Measurements from ENCODE around the gene NDUFAF3. TPM values are rescaled to one million over a fixed set of nuclear protein-coding genes. Genes with fewer than 3 reads are reported as not detected.

NDUFAF3 gene
- total and polyA plus RNA-seq, 2 donors from 2014 or later: 106 to 190 TPM

- Histone ChIP-seq H3K9me3 (ENCODE audit: control insufficient read depth in 2 of 3, insufficient read depth in 1 of 3, low read length in 3 of 3) (no peaks in the 10 kb centered on the region), H3K27ac (ENCODE audit: low read depth in 2 of 2, low read length in 2 of 2) (no peak overlapping the region), H3K36me3 (ENCODE audit: control insufficient read depth in 2 of 3, insufficient read depth in 3 of 3, low read length in 3 of 3) (peaks cover 16 to 40% (median 31%) of the 10 kb centered on the region in 3 donors), H3K9ac (ENCODE audit: low read length in 3 of 3) (no peak overlapping the region), H3K4me3 (ENCODE audit: low read length in 3 of 3) (no peak overlapping the region), H3K27me3 (ENCODE audit: control insufficient read depth, insufficient read depth, low read length) (no peaks in the 10 kb centered on the region), H3K4me1 (ENCODE audit: control insufficient read depth in 2 of 3, insufficient read depth in 2 of 3, low read depth in 1 of 3, low read length in 3 of 3) (no peaks in the 10 kb centered on the region)
- intact Hi-C loops (cut with DNase I): no loop called here
- DNase-seq (no peak), FAIRE-seq (no peak)
- TF ChIP-seq CTCF (IDR thresholded peaks at IDR 0.05; ENCODE audit: borderline replicate concordance, extremely low read depth, insufficient read depth): no peak
These were observed 13.4 kb downstream of the NDUFAF3 start for GRCh38 chr3:49035281-49035680.

- no peak for FAIRE-seq
- Histone ChIP-seq H3K4me1 (ENCODE audit: control insufficient read depth in 2 of 3, insufficient read depth in 2 of 3, low read depth in 1 of 3, low read length in 3 of 3) (no peaks in the 10 kb centered on the region), H3K4me3 (ENCODE audit: low read length in 3 of 3) (no peak overlapping the region), H3K36me3 (ENCODE audit: control insufficient read depth in 2 of 3, insufficient read depth in 3 of 3, low read length in 3 of 3) (peaks cover 7 to 29% (median 25%) of the 10 kb centered on the region in 3 donors), H3K9ac (ENCODE audit: low read length in 3 of 3) (no peak overlapping the region), H3K27me3 (ENCODE audit: control insufficient read depth, insufficient read depth, low read length) (no peaks in the 10 kb centered on the region), H3K27ac (ENCODE audit: low read depth in 2 of 2, low read length in 2 of 2) (no peak overlapping the region), H3K9me3 (ENCODE audit: control insufficient read depth in 2 of 3, insufficient read depth in 1 of 3, low read length in 3 of 3) (no peaks in the 10 kb centered on the region)
- DNase-seq: no peak
- intact Hi-C loops (cut with DNase I): no loop called here
- TF ChIP-seq CTCF (IDR thresholded peaks at IDR 0.05; ENCODE audit: borderline replicate concordance, extremely low read depth, insufficient read depth): no peak
These were observed 31.6 kb downstream of the NDUFAF3 start for GRCh38 chr3:49053543-49053942.

- Histone ChIP-seq H3K27me3 (ENCODE audit: control insufficient read depth, insufficient read depth, low read length) (no peaks in the 10 kb centered on the region), H3K9ac (ENCODE audit: low read length in 3 of 3) (no peak overlapping the region), H3K27ac (ENCODE audit: low read depth in 2 of 2, low read length in 2 of 2) (no peak overlapping the region), H3K4me1 (ENCODE audit: control insufficient read depth in 2 of 3, insufficient read depth in 2 of 3, low read depth in 1 of 3, low read length in 3 of 3) (no peaks in the 10 kb centered on the region), H3K9me3 (ENCODE audit: control insufficient read depth in 2 of 3, insufficient read depth in 1 of 3, low read length in 3 of 3) (no peaks in the 10 kb centered on the region), H3K36me3 (ENCODE audit: control insufficient read depth in 2 of 3, insufficient read depth in 3 of 3, low read length in 3 of 3) (peaks cover 7 to 29% (median 25%) of the 10 kb centered on the region in 3 donors), H3K4me3 (ENCODE audit: low read length in 3 of 3) (no peak overlapping the region)
- intact Hi-C loops (cut with DNase I): no loop called here
- FAIRE-seq: no peak
- DNase-seq: no peak
- TF ChIP-seq CTCF (IDR thresholded peaks at IDR 0.05; ENCODE audit: borderline replicate concordance, extremely low read depth, insufficient read depth): no peak
These were observed 32.5 kb downstream of the NDUFAF3 start for GRCh38 chr3:49054344-49054862.

GRCh38 chr3:49057268-49057667 lies 35.3 kb downstream of the NDUFAF3 start:
- H3K36me3 ChIP-seq (ENCODE audit: control insufficient read depth in 2 of 3, insufficient read depth in 3 of 3, low read length in 3 of 3): peaks cover 7 to 29% (median 20%) of the 10 kb centered on the region in 3 donors
- H3K9me3 ChIP-seq (ENCODE audit: control insufficient read depth in 2 of 3, insufficient read depth in 1 of 3, low read length in 3 of 3): no peaks in the 10 kb centered on the region
- FAIRE-seq (no peak), DNase-seq (peak in 1 of 5 donors; percentile 59)
- H3K27ac ChIP-seq (ENCODE audit: low read depth in 2 of 2, low read length in 2 of 2): no peak overlapping the region
- intact Hi-C loops (cut with DNase I): no loop called here
- no peak overlapping the region for H3K4me3 ChIP-seq (ENCODE audit: low read length in 3 of 3)
- H3K4me1 ChIP-seq (ENCODE audit: control insufficient read depth in 2 of 3, insufficient read depth in 2 of 3, low read depth in 1 of 3, low read length in 3 of 3): no peaks in the 10 kb centered on the region
- H3K9ac ChIP-seq (ENCODE audit: low read length in 3 of 3): no peak overlapping the region
- no peaks in the 10 kb centered on the region for H3K27me3 ChIP-seq (ENCODE audit: control insufficient read depth, insufficient read depth, low read length)
- TF ChIP-seq CTCF (IDR thresholded peaks at IDR 0.05; ENCODE audit: borderline replicate concordance, extremely low read depth, insufficient read depth): no peak
